IPS-18a (cell line): Measurements from ENCODE around the gene GRAMD4.

Experiments
- H3K27ac ChIP-seq: one replicate; pipeline ENCODE4 v1.5.1; 2013; ENCODE audit warnings: low read length
- H3K27me3 ChIP-seq: one replicate; pipeline ENCODE4 v1.6.1; 2013; ENCODE audit warnings: mild to moderate bottlenecking, low read length; ENCODE audit not compliant: control insufficient read depth, insufficient read depth
- H3K36me3 ChIP-seq: one replicate; pipeline ENCODE4 v1.6.1; 2013; ENCODE audit warnings: low read depth, low read length; ENCODE audit not compliant: control insufficient read depth
- H3K4me1 ChIP-seq: one replicate; pipeline ENCODE4 v1.6.1; 2013; ENCODE audit warnings: low read depth, low read length; ENCODE audit not compliant: control insufficient read depth
- H3K4me3 ChIP-seq: one replicate; pipeline ENCODE4 v1.5.1; 2013; ENCODE audit warnings: low read length
- H3K9ac ChIP-seq: one replicate; pipeline ENCODE4 v1.6.1; 2013; ENCODE audit warnings: mild to moderate bottlenecking, low read length, moderate library complexity
- H3K9me3 ChIP-seq: one replicate; pipeline ENCODE4 v1.6.1; 2013; ENCODE audit warnings: low read depth, low read length; ENCODE audit not compliant: control insufficient read depth

GRAMD4 gene

GRCh38 chr22:46657655-46657953, 37.4 kb downstream of the GRAMD4 start:
- H3K27ac ChIP-seq, result no peak overlapping the region
- no peaks in the 10 kb centered on the region for H3K36me3 ChIP-seq
- H3K27me3 ChIP-seq, result no peaks in the 10 kb centered on the region
- peaks cover 6% of the 10 kb centered on the region for H3K4me1 ChIP-seq
- H3K9ac ChIP-seq, result no peak overlapping the region
- no peak overlapping the region for H3K4me3 ChIP-seq
- no peaks in the 10 kb centered on the region for H3K9me3 ChIP-seq

- no peak overlapping the region for H3K9ac ChIP-seq
- no peak overlapping the region for H3K27ac ChIP-seq
- H3K36me3 ChIP-seq, result no peaks in the 10 kb centered on the region
- H3K4me3 ChIP-seq, result no peak overlapping the region
- peaks cover 4% of the 10 kb centered on the region for H3K4me1 ChIP-seq
- no peaks in the 10 kb centered on the region for H3K27me3 ChIP-seq
- no peaks in the 10 kb centered on the region for H3K9me3 ChIP-seq
These were observed 38.1 kb downstream of the GRAMD4 start for GRCh38 chr22:46657996-46658947.

GRCh38 chr22:46659059-46659790, 39.0 kb downstream of the GRAMD4 start:
- H3K27ac ChIP-seq, result no peak overlapping the region
- H3K27me3 ChIP-seq, result no peaks in the 10 kb centered on the region
- H3K4me3 ChIP-seq, result no peak overlapping the region
- no peaks in the 10 kb centered on the region for H3K9me3 ChIP-seq
- no peaks in the 10 kb centered on the region for H3K36me3 ChIP-seq
- no peaks in the 10 kb centered on the region for H3K4me1 ChIP-seq
- no peak overlapping the region for H3K9ac ChIP-seq

- Histone ChIP-seq H3K36me3 (no peaks in the 10 kb centered on the region), H3K27ac (no peak overlapping the region), H3K9me3 (no peaks in the 10 kb centered on the region), H3K9ac (no peak overlapping the region), H3K4me3 (no peak overlapping the region), H3K4me1 (no peaks in the 10 kb centered on the region), H3K27me3 (no peaks in the 10 kb centered on the region)
These were observed 39.6 kb downstream of the GRAMD4 start for GRCh38 chr22:46659791-46660186.

- H3K27ac ChIP-seq, result no peak overlapping the region
- no peaks in the 10 kb centered on the region for H3K4me1 ChIP-seq
- no peak overlapping the region for H3K9ac ChIP-seq
- no peaks in the 10 kb centered on the region for H3K36me3 ChIP-seq
- H3K27me3 ChIP-seq, result no peaks in the 10 kb centered on the region
- no peak overlapping the region for H3K4me3 ChIP-seq
- no peaks in the 10 kb centered on the region for H3K9me3 ChIP-seq
These were observed 40.5 kb downstream of the GRAMD4 start for GRCh38 chr22:46660604-46661201.

- Histone ChIP-seq H3K36me3 (no peaks in the 10 kb centered on the region), H3K4me1 (no peaks in the 10 kb centered on the region), H3K4me3 (no peak overlapping the region), H3K27ac (no peak overlapping the region), H3K9me3 (no peaks in the 10 kb centered on the region), H3K27me3 (no peaks in the 10 kb centered on the region), H3K9ac (no peak overlapping the region)
These were observed 41.1 kb downstream of the GRAMD4 start for GRCh38 chr22:46661221-46661851.

GRCh38 chr22:46662226-46662625, 42.0 kb downstream of the GRAMD4 start:
- Histone ChIP-seq H3K27me3 (no peaks in the 10 kb centered on the region), H3K9me3 (no peaks in the 10 kb centered on the region), H3K36me3 (no peaks in the 10 kb centered on the region), H3K9ac (no peak overlapping the region), H3K27ac (no peak overlapping the region), H3K4me1 (no peaks in the 10 kb centered on the region), H3K4me3 (no peak overlapping the region)

GRCh38 chr22:46663001-46663400, 42.8 kb downstream of the GRAMD4 start:
- H3K9ac ChIP-seq, result no peak overlapping the region
- no peak overlapping the region for H3K27ac ChIP-seq

GRCh38 chr22:46663436-46664100, 43.4 kb downstream of the GRAMD4 start:
- H3K36me3 ChIP-seq, result no peaks in the 10 kb centered on the region
- no peaks in the 10 kb centered on the region for H3K27me3 ChIP-seq
- no peak overlapping the region for H3K27ac ChIP-seq
- no peaks in the 10 kb centered on the region for H3K9me3 ChIP-seq
- H3K4me1 ChIP-seq, result no peaks in the 10 kb centered on the region
- H3K4me3 ChIP-seq, result no peak overlapping the region
- no peak overlapping the region for H3K9ac ChIP-seq

More at GRCh38 chr22:46663001-46663400, 42.8 kb downstream of the GRAMD4 start:
- Histone ChIP-seq H3K36me3 (no peaks in the 10 kb centered on the region), H3K4me3 (no peak overlapping the region), H3K27me3 (no peaks in the 10 kb centered on the region), H3K4me1 (no peaks in the 10 kb centered on the region), H3K9me3 (no peaks in the 10 kb centered on the region)

GRCh38 chr22:46664301-46664855, 44.2 kb downstream of the GRAMD4 start:
- Histone ChIP-seq H3K36me3 (no peaks in the 10 kb centered on the region), H3K27ac (no peak overlapping the region), H3K9ac (no peak overlapping the region), H3K4me3 (no peak overlapping the region), H3K27me3 (no peaks in the 10 kb centered on the region), H3K4me1 (no peaks in the 10 kb centered on the region), H3K9me3 (no peaks in the 10 kb centered on the region)
